ENCODE data around the gene ARAF. TPM values are rescaled to one million over a fixed set of nuclear protein-coding genes. Genes with fewer than 3 reads are reported as not detected.
A peak's percentile ranks its signal among the peaks of the same experiment; 100 is the strongest.
"Not testable (repeated sequence)": the region's sequence is repeated elsewhere in the genome, so short reads cannot be mapped to it uniquely, and the experiment has no call there.

The ARAF gene
- 10 to 100 TPM; 54.9 to 88.8 (median 76.9) TPM for total RNA-seq
- 10 to 100 TPM; 32.9 to 97.4 (median 81.6) TPM for polyA plus RNA-seq
- long read RNA-seq, donor 1, partial matches to known transcripts: 5 of 10 reads
- long read RNA-seq, donor 1, other reads (novel, unspliced or antisense): 0 of 10 reads
- long read RNA-seq, donor 2, transcript ARAF-203 (16 exons, 2,458 nt): major isoform, 7 of 19 reads
- long read RNA-seq, donor 2, partial matches to known transcripts: 12 of 19 reads
- long read RNA-seq, donor 2, other reads (novel, unspliced or antisense): 0 of 19 reads

DNA sequence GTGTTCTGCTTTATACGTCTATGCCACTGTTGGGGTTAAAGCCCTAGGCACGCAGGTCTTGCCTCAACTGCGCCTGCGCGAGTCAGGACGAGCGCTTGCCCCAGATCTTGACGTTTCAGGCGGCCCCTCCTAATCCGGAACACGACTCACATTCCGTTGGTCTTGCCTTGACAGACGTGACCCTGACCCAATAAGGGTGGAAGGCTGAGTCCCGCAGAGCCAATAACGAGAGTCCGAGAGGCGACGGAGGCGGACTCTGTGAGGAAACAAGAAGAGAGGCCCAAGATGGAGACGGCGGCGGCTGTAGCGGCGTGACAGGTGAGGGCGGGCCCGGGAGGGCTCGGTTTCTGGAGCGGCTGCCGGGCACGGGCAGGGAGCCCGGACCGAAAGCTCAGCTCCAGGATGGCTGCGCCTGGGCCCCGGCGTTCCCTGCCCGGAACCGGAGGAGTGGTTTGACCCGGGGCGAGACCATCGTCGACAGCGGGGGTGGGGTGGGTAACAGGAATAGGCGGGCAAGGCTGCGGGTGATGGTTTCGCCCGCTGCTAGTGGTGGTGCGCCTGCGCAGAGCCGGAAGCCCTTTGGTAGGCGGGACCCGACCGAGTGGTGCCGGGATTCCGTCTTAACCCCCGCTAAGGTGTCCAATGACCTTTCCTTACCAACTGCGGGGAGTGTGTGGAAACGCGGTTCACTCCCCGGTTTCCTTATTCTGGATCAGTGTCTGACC is at the start of gene ARAF:
ARAF (plus strand) TSS at position 272 of the 725 bp plus-strand sequence. CDS start 1,763 bp downstream, outside the sequence.
- TF ChIP-seq POLR2A (IDR thresholded peaks at IDR 0.05) (peak in 1 of 3 donors; percentile 4), POLR2AphosphoS5 (IDR thresholded peaks at IDR 0.05) (peak; percentile 83 to 90 (median 87))
- TF ChIP-seq, protein P1, sequence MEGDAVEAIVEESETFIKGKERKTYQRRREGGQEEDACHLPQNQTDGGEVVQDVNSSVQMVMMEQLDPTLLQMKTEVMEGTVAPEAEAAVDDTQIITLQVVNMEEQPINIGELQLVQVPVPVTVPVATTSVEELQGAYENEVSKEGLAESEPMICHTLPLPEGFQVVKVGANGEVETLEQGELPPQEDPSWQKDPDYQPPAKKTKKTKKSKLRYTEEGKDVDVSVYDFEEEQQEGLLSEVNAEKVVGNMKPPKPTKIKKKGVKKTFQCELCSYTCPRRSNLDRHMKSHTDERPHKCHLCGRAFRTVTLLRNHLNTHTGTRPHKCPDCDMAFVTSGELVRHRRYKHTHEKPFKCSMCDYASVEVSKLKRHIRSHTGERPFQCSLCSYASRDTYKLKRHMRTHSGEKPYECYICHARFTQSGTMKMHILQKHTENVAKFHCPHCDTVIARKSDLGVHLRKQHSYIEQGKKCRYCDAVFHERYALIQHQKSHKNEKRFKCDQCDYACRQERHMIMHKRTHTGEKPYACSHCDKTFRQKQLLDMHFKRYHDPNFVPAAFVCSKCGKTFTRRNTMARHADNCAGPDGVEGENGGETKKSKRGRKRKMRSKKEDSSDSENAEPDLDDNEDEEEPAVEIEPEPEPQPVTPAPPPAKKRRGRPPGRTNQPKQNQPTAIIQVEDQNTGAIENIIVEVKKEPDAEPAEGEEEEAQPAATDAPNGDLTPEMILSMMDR (IDR thresholded peaks at IDR 0.05 in 8 of 11, conservative IDR thresholded peaks at IDR 0.05 in 3 of 11): no peak
- Histone ChIP-seq H3K27ac (peak within 1 kb of the TSS; percentile 92 to 98 (median 97)), H3K36me3 (peaks cover 0 to 36% (median 21%) of the 10 kb centered on the region in 6 donors), H3K4me1 (peaks cover 0 to 59% (median 32%) of the 10 kb centered on the region in 6 donors), H3K4me3 (peak within 1 kb of the TSS; percentile 45 to 81 (median 53)), H3K9me3 (no peaks in the 10 kb centered on the region), H3K27me3 (replicated peaks in 1 of 7) (no peaks in the 10 kb centered on the region)
- 0 to 48% (median 1%) methylated on average over 22 to 59 of the region's 59 CpGs for WGBS, 5 donors
- peak; percentile 96 for DNase-seq
- intact Hi-C loops (cut with DNase I; ENCODE audit: low total_unique reads): no loop called here

DNA sequence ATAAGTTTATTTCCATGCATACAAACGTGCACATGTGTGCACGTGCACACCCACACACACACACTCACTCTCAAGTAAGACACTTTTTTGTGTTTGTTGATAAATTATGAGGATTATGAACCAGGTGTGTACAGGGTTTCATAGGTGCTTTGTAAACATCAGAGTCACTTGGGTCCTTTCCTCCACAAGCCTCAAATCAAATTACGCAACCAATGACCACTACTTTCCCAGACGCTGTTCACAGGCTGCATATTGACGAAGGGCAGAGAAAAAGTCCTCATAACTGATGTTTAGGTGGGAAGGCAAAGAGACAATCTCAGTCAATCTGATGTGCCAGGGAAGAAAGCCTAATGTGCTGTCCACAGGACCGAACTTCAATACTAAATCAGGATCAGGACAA is 48.6 kb upstream of the ARAF start:
- peak overlapping the region in 1 of 8 donors; percentile 66 for H3K4me3 ChIP-seq
- H3K27me3 ChIP-seq (replicated peaks in 1 of 7); intact Hi-C loops (cut with DNase I; ENCODE audit: low total_unique reads); H3K36me3 ChIP-seq; H3K9me3 ChIP-seq; DNase-seq; H3K4me1 ChIP-seq: not testable (repeated sequence)
- WGBS, 5 donors: 39 to 65% (median 48%) methylated on average over 4 of the region's 6 CpGs
- peak overlapping the region in 4 of 8 donors; percentile 23 to 70 (median 34) for H3K27ac ChIP-seq

DNA sequence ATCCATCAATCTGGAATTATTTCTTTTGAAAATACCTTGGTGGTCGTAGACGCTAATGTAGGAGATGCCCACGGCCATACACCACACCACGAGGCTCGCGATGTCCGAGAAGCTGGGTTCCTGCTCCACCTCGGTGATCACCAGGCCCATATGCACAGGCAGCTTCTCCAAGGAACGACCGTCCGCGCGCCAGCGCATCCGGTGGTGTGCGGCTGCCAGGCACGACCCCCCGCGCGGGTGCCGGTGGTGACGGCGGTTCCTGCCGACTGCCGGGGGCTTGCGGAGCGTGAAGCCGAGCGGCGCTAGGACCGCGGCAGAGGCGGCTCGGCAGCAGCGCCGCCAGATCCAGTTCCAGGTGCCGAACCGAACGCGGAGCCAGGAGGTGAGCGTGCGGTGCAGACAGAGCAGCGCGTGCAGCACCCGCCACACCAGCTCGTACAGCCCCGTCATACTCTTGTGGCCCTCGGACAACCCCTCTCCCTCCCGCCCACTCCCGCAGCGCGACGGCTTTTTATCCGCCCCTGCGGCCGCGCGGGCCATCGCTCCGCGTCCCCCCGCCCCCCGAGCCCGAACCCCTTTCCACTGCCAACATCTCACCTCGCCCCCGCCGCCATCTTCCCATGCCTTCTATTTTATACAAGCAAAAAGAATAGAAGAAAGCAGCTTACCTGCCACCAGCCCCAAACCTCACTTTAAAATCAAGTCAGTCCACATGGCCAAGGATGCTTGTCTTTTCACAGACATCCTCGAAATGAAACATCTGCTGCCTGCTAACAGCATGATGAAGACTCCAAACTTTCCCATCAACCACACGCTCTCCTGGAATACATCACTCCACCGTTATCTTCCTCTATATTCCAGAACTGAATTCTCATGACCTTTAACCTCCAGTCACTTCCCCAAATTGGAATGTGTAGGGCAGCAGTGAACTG is 47.7 kb upstream of the ARAF start:
- H3K4me3 ChIP-seq: peak overlapping the region in 6 of 8 donors; percentile 16 to 66 (median 31)
- WGBS, 5 donors: 1 to 46% (median 3%) methylated on average over 6 to 39 of the region's 70 CpGs
- DNase-seq; intact Hi-C loops (cut with DNase I; ENCODE audit: low total_unique reads); H3K36me3 ChIP-seq; H3K4me1 ChIP-seq; H3K9me3 ChIP-seq; H3K27me3 ChIP-seq (replicated peaks in 1 of 7): not testable (repeated sequence)
- peak overlapping the region in 3 of 8 donors; percentile 13 to 68 (median 37) for H3K27ac ChIP-seq

DNA sequence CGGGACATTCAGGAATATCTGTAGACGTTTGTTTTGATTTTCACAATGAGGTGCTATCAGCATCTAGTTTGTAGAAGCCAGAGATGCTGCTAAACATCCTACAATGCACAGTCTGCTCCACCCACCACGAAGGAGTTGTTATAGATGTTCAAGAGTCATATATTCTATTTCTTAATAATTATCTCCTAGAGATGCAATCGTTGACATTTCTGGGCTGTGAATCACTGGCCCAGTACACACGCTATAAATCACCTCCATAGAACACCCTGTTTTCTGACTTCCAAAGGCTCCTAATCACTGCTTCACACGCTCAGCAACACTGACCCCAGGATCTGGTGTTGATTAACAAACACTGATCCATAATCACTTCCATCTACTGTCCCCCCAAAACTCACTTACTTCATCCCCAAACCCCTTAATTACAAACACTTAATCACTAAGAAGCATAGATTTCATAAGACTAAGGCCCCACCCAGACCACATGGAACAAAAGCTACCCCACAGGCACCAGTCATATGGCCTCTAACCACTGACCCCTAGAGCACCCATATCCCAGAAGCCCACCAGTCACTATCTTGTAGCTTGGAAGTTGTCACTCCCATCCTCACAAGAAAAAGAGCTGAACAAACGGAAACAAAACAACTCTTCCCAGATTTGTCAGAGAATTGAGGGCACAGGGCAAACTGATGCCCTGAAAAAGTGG is 46.3 kb upstream of the ARAF start:
- TF ChIP-seq POLR2AphosphoS5 (IDR thresholded peaks at IDR 0.05) (no peak), POLR2A (IDR thresholded peaks at IDR 0.05) (no peak)
- TF ChIP-seq, protein P1 (IDR thresholded peaks at IDR 0.05 in 8 of 11, conservative IDR thresholded peaks at IDR 0.05 in 3 of 11): no peak
- H3K9me3 ChIP-seq: no peaks in the 10 kb centered on the region
- WGBS, 5 donors: 70 to 89% (median 85%) methylated on average over 7 of the region's 7 CpGs
- no peak overlapping the region for H3K27ac ChIP-seq
- no peak overlapping the region for H3K4me3 ChIP-seq
- no peak for DNase-seq
- H3K36me3 ChIP-seq: no peaks in the 10 kb centered on the region
- H3K4me1 ChIP-seq: peaks cover 0 to 6% (median 2%) of the 10 kb centered on the region in 6 donors
- intact Hi-C loops (cut with DNase I; ENCODE audit: low total_unique reads): no loop called here
- H3K27me3 ChIP-seq (replicated peaks in 1 of 7): peaks cover 0 to 6% (median 0%) of the 10 kb centered on the region in 7 donors

All from spleen (tissue), 13 donors.